Stomach (tissue), 9 donors: ENCODE results near the gene MKRN2OS. TPM values are rescaled to one million over a fixed set of nuclear protein-coding genes. Genes with fewer than 3 reads are reported as not detected.

Source experiments
- DNase-seq, 2 donors: peaks; one replicate each; pipeline versions ENCODE4 v3.0.0 to v3.0.0-alpha.2; 2013 to 2019
- H3K27ac ChIP-seq, 5 donors: fragments of 200-600 bp in 4 of 5; sonication (generic) in 4 of 5; one replicate each; pipeline ENCODE4 v1.5.1; 2013 to 2019; ENCODE audit warnings: mild to moderate bottlenecking in 1 of 5, moderate library complexity in 1 of 5
- H3K27me3 ChIP-seq, 3 donors: fragments of 200-600 bp; sonication (generic); one replicate each; pipeline ENCODE4 v1.5.1; 2017 to 2019; ENCODE audit warnings: mixed run types in 1 of 3
- H3K36me3 ChIP-seq, 4 donors: fragments of 200-600 bp; sonication (generic); 1 replicate in 3 of 4; 2 replicates in 1 of 4; pipeline ENCODE4 v1.5.1; 2016 to 2019
- H3K4me1 ChIP-seq, 4 donors: fragments of 200-600 bp; sonication (generic); one replicate each; pipeline ENCODE4 v1.5.1; 2016 to 2019
- H3K4me3 ChIP-seq, 4 donors: fragments of 200-600 bp; sonication (generic) in 3 of 4; one replicate each; pipeline ENCODE4 v1.5.1; 2016 to 2019; ENCODE audit warnings: mild to moderate bottlenecking in 1 of 4
- H3K9me3 ChIP-seq, 4 donors: fragments of 200-600 bp; sonication (generic); one replicate each; pipeline ENCODE4 v1.5.1; 2016 to 2019
- CTCF ChIP-seq, 7 experiments: fragments of 450-650 bp in 4 of 7; fragments of 200-600 bp in 3 of 7; sonication (generic) in 3 of 7; IDR thresholded peaks; one replicate each; pipeline ENCODE4 v1.5.1; 2016 to 2019; ENCODE audit warnings: antibody characterized with exemption in 7 of 7, control low read depth in 2 of 7, mild to moderate bottlenecking in 1 of 7
- EP300 ChIP-seq: sonication (generic); formaldehyde crosslinking; IDR thresholded peaks from one replicate; pipeline ENCODE4 v1.6.1; 2017; ENCODE audit warnings: antibody characterized with exemption
- POLR2A ChIP-seq, 4 donors: fragments of 450-650 bp; IDR thresholded peaks; one replicate each; pipeline ENCODE4 v1.6.1; 2016; ENCODE audit warnings: antibody characterized with exemption in 4 of 4, control low read depth in 2 of 4, mild to moderate bottlenecking in 1 of 4, moderate library complexity in 1 of 4
- POLR2AphosphoS5 ChIP-seq, 3 donors: sonication (generic); formaldehyde crosslinking; IDR thresholded peaks; one replicate each; pipeline ENCODE4 v1.6.1; 2016; ENCODE audit warnings: antibody characterized with exemption in 3 of 3
- WGBS, 5 donors: extraction: QIAGEN DNeasy Blood & Tissue Kit in 3 of 5; methylation state at CpG; one replicate each; pipeline versions ENCODE4 v1.1.5 to v1.1.7; 2013 to 2018; 5-methylcytosine and 5-hydroxymethylcytosine counted together
- intact Hi-C: fragments of 100-400 bp; cut with DNase I; formaldehyde crosslinking; loops from one replicate; pipeline ENCODE4 v1.15.1; 2023; ENCODE audit warnings: low total_unique reads
- polyA plus RNA-seq, 3 donors: library from polyadenylated mRNA; stranded (reverse); fragments of 200-250 nt; gene quantifications; one replicate each; pipeline ENCODE4 v1.2.3, GENCODE V29; 2013
- total RNA-seq, 5 donors: library from RNA; depleted of rRNA; stranded (reverse); fragments of >200 nt; gene quantifications; one replicate each; pipeline versions ENCODE4 v1.1.0 to v1.2.3, GENCODE V29; 2014 to 2016
- donor health status: healthy with polysubstance abuse.
- donor health status: Bipolar disorder and iron deficiency.
- donor health status: healthy.

MKRN2OS gene
- total and polyA plus RNA-seq, 8 donors = 3.1 to 11.0 (median 4.3) TPM; not detected in 4

DNA sequence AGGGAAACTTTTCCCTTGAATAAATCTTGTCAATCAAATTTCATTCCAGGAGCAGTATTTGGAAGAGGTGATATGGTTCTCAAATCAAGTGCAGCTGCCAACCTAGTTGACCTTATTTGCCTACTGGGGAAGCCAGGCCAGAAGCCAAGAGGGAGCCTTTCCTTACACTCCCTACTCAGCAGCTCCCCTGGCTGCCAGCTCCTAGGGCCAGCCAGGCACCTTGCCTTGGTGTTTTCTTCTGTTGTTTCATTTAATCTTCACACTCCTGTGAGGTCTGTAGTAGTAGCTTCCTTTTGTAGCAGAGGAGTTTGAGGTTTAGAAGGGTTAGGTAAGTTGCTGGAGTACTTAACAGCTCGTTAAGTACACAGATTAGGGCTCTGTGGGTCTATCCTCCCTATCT lies 22.6 kb downstream of the MKRN2OS start:
- peak; percentile 51 to 88 for DNase-seq
- WGBS, 5 donors = 30 to 80% (median 58%) methylated on average over 1 of the region's 1 CpG
- Histone ChIP-seq H3K4me3 (no peak overlapping the region), H3K27me3 (no peaks in the 10 kb centered on the region), H3K27ac (peak overlapping the region; percentile 22 to 60 (median 41)), H3K4me1 (peaks cover 5 to 23% (median 22%) of the 10 kb centered on the region in 4 donors), H3K36me3 (peaks cover 0 to 57% (median 40%) of the 10 kb centered on the region in 4 donors), H3K9me3 (no peaks in the 10 kb centered on the region)
- no peak for TF ChIP-seq EP300
- TF ChIP-seq POLR2AphosphoS5 (IDR thresholded peaks at IDR 0.05) = peak in 2 of 3 donors; percentile 31 to 44
- peak in 3 of 7 experiments; percentile 34 to 51 (median 35) for TF ChIP-seq CTCF (IDR thresholded peaks at IDR 0.05)
- TF ChIP-seq POLR2A (IDR thresholded peaks at IDR 0.05) = no peak
- intact Hi-C loops = no loop called here

DNA sequence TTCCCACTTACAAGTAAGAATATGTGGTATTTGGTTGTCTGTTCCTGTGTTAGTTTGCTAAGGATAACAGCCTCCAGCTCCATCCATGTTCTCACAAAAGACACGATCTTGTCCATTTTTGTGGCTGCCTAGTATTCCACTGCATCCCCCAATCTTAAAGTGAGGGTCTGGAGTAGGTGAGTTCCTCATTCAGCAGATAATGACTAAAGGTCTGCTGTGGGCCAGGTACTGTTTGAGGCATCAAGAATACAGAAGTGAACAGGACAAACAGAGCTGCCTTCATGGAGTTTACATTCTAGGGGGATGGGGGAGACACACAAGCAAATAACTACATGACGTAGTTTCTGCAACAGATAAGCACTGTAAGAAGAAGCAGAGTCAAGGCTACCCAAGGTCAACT lies 24.3 kb downstream of the MKRN2OS start:
- Histone ChIP-seq H3K9me3 (no peaks in the 10 kb centered on the region), H3K36me3 (peaks cover 0 to 42% (median 30%) of the 10 kb centered on the region in 4 donors), H3K4me3 (no peak overlapping the region), H3K27me3 (no peaks in the 10 kb centered on the region), H3K4me1 (peaks cover 10 to 35% (median 31%) of the 10 kb centered on the region in 4 donors), H3K27ac (peak overlapping the region in 1 of 5 donors; percentile 29)
- intact Hi-C loops = no loop called here
- DNase-seq = no peak
- 71 to 84% (median 75%) methylated on average over 2 of the region's 2 CpGs for WGBS, 5 donors
- no peak for TF ChIP-seq POLR2A (IDR thresholded peaks at IDR 0.05)
- TF ChIP-seq EP300 = no peak
- no peak for TF ChIP-seq CTCF (IDR thresholded peaks at IDR 0.05)
- TF ChIP-seq POLR2AphosphoS5 (IDR thresholded peaks at IDR 0.05) = no peak

- peaks cover 10 to 41% (median 30%) of the 10 kb centered on the region in 4 donors for H3K4me1 ChIP-seq
- peak overlapping the region; percentile 1 to 64 (median 25) for H3K27ac ChIP-seq
- TF ChIP-seq POLR2AphosphoS5 (IDR thresholded peaks at IDR 0.05) (no peak), CTCF (IDR thresholded peaks at IDR 0.05) (no peak), POLR2A (IDR thresholded peaks at IDR 0.05) (no peak), EP300 (no peak)
- no peaks in the 10 kb centered on the region for H3K27me3 ChIP-seq
- 34 to 74% (median 51%) methylated on average over 6 of the region's 6 CpGs for WGBS, 5 donors
- no peak for DNase-seq
- peaks cover 0 to 35% (median 30%) of the 10 kb centered on the region in 4 donors for H3K36me3 ChIP-seq
- H3K9me3 ChIP-seq = no peaks in the 10 kb centered on the region
- intact Hi-C loops = no loop called here
- H3K4me3 ChIP-seq = no peak overlapping the region
Measured at GRCh38 chr3:12518261-12519028, 26.9 kb downstream of the MKRN2OS start.

DNA sequence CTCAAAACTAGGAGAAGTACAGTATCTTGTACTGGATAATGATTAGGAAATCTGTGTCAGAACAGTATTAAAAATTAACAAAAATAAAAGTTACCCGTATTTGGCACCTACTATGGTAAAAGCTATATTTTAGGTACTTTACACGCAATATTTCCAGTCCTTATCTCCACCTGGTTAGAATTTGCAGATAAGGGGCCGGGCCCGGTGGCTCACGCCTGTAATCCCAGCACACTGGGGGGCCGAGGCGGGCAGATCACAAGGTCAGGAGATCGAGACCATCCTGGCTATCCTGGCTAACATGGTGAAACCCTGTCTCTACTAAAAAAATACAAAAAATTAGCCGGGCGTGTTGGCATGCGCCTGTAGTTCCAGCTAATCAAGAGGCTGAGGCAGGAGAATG lies 28.4 kb downstream of the MKRN2OS start:
- DNase-seq = no peak
- Histone ChIP-seq H3K4me1 (peaks cover 10 to 38% (median 19%) of the 10 kb centered on the region in 4 donors), H3K27ac (peak overlapping the region in 4 of 5 donors; percentile 50 to 71 (median 62)), H3K4me3 (no peak overlapping the region), H3K36me3 (peaks cover 0 to 34% (median 30%) of the 10 kb centered on the region in 4 donors), H3K9me3 (no peaks in the 10 kb centered on the region), H3K27me3 (no peaks in the 10 kb centered on the region)
- 27 to 58% (median 49%) methylated on average over 11 of the region's 11 CpGs for WGBS, 5 donors
- intact Hi-C loops = no loop called here
- TF ChIP-seq POLR2A (IDR thresholded peaks at IDR 0.05) = no peak
- no peak for TF ChIP-seq POLR2AphosphoS5 (IDR thresholded peaks at IDR 0.05)
- no peak for TF ChIP-seq EP300

DNA sequence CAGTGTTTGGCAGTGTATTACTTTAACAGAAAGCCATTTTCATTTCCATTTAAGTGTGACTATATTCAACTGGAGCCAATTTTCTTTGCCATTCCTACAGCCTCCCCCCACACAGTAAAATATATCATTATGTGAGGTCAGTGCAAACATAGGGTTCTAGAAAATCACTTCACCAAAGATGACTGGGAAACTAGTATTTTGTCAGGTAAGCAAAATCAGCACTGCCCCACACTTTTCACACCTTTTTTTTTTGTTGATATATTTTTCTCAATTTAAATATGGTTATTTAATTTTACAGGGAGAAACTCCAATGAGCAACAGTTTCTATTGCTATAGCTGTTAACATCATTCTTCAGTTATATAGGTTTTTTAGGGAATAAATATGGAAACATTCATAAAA lies 29.7 kb downstream of the MKRN2OS start:
- H3K27me3 ChIP-seq = no peaks in the 10 kb centered on the region
- peaks cover 0 to 29% (median 22%) of the 10 kb centered on the region in 4 donors for H3K36me3 ChIP-seq
- intact Hi-C loops = no loop called here
- no peak for TF ChIP-seq CTCF (IDR thresholded peaks at IDR 0.05)
- TF ChIP-seq EP300 = no peak
- no peak for TF ChIP-seq POLR2AphosphoS5 (IDR thresholded peaks at IDR 0.05)
- TF ChIP-seq POLR2A (IDR thresholded peaks at IDR 0.05) = no peak
- DNase-seq = no peak
- H3K27ac ChIP-seq = no peak overlapping the region
- no peaks in the 10 kb centered on the region for H3K9me3 ChIP-seq
- peaks cover 6 to 30% (median 18%) of the 10 kb centered on the region in 4 donors for H3K4me1 ChIP-seq
- H3K4me3 ChIP-seq = no peak overlapping the region
